H9 (cell line): ENCODE results near the gene S100A2. TPM values are rescaled to one million over a fixed set of nuclear protein-coding genes. Genes with fewer than 3 reads are reported as not detected.

Source experiments
- DNase-seq: peaks from one replicate; pipeline ENCODE4 v3.0.0-alpha.2; 2017
- H2AFZ ChIP-seq: one replicate; pipeline ENCODE4 v1.6.1; 2013; ENCODE audit warnings: mild to moderate bottlenecking, low read length, control low read depth, moderate library complexity
- H2AK5ac ChIP-seq: 2 replicates; pipeline ENCODE4 v1.6.1; 2013; ENCODE audit warnings: low read length, control low read depth, mixed read lengths; ENCODE audit not compliant: insufficient read length
- H2BK120ac ChIP-seq: one replicate; pipeline ENCODE4 v1.6.1; 2013; ENCODE audit warnings: low read depth, mild to moderate bottlenecking, low read length, control low read depth, inconsistent platforms; ENCODE audit not compliant: poor library complexity, severe bottlenecking
- H2BK12ac ChIP-seq: 2 replicates; pipeline ENCODE4 v1.6.1; 2013; ENCODE audit warnings: low read length, control low read depth, mixed read lengths, low read depth; ENCODE audit not compliant: insufficient read length
- H2BK15ac ChIP-seq: 2 replicates; pipeline ENCODE4 v1.6.1; 2013; ENCODE audit warnings: low read depth, low read length, control low read depth
- H2BK20ac ChIP-seq: one replicate; pipeline ENCODE4 v1.6.1; 2013; ENCODE audit warnings: low read depth, mild to moderate bottlenecking, low read length, control low read depth, inconsistent platforms; ENCODE audit not compliant: poor library complexity, severe bottlenecking
- H2BK5ac ChIP-seq: 2 replicates; pipeline ENCODE4 v1.6.1; 2013; ENCODE audit warnings: low read length, control low read depth, mixed read lengths; ENCODE audit not compliant: insufficient read length
- H3K14ac ChIP-seq: 2 replicates; pipeline ENCODE4 v1.6.1; 2013; ENCODE audit warnings: low read length, control low read depth; ENCODE audit not compliant: insufficient read depth
- H3K18ac ChIP-seq: 2 replicates; pipeline ENCODE4 v1.6.1; 2013; ENCODE audit warnings: low read depth, mild to moderate bottlenecking, mixed read lengths, low read length, control low read depth; ENCODE audit not compliant: insufficient read length
- H3K23ac ChIP-seq: 2 replicates; pipeline ENCODE4 v1.6.1; 2013; ENCODE audit warnings: low read length, control low read depth, mixed read lengths, low read depth; ENCODE audit not compliant: insufficient read length
- H3K23me2 ChIP-seq: 2 replicates; pipeline ENCODE4 v1.6.1; 2013; ENCODE audit warnings: low read depth, mild to moderate bottlenecking, mixed read lengths, low read length, control low read depth; ENCODE audit not compliant: insufficient read length, poor library complexity, severe bottlenecking
- H3K27ac ChIP-seq: 2 replicates; pipeline ENCODE4 v1.5.1; 2013; ENCODE audit warnings: low read length, control low read depth, mixed read lengths, low read depth; ENCODE audit not compliant: insufficient read length
- H3K27me3 ChIP-seq: 2 replicates; pipeline ENCODE4 v1.6.1; 2013; ENCODE audit warnings: low read length, control low read depth, inconsistent platforms; ENCODE audit not compliant: insufficient read depth
- H3K4ac ChIP-seq: 2 replicates; pipeline ENCODE4 v1.6.1; 2013; ENCODE audit warnings: low read depth, mild to moderate bottlenecking, control low read depth, inconsistent platforms, low read length, moderate library complexity
- H3K4me1 ChIP-seq: 2 replicates; pipeline ENCODE4 v1.6.1; 2013; ENCODE audit warnings: low read length, control low read depth, inconsistent platforms; ENCODE audit not compliant: insufficient read depth
- H3K4me2 ChIP-seq: 2 replicates; pipeline ENCODE4 v1.6.1; 2013; ENCODE audit warnings: low read length, control low read depth, mixed read lengths; ENCODE audit not compliant: insufficient read length, insufficient read depth
- H3K56ac ChIP-seq: 2 replicates; pipeline ENCODE4 v1.6.1; 2013; ENCODE audit warnings: low read depth, mild to moderate bottlenecking, mixed read lengths, low read length, control low read depth; ENCODE audit not compliant: insufficient read length
- H3K79me1 ChIP-seq: 2 replicates; pipeline ENCODE4 v1.6.1; 2013; ENCODE audit warnings: low read depth, mild to moderate bottlenecking, moderate library complexity, low read length, control low read depth, inconsistent platforms; ENCODE audit not compliant: insufficient read depth, poor library complexity, severe bottlenecking
- H3K79me2 ChIP-seq: 2 replicates; pipeline ENCODE4 v1.6.1; 2013; ENCODE audit warnings: low read length, control low read depth, inconsistent platforms; ENCODE audit not compliant: insufficient read depth
- H3K9ac ChIP-seq: 2 replicates; pipeline ENCODE4 v1.6.1; 2013; ENCODE audit warnings: low read length, control low read depth, mixed read lengths; ENCODE audit not compliant: insufficient read length; ENCODE audit errors: extremely low read depth
- H3K9me3 ChIP-seq: one replicate; pipeline ENCODE4 v1.6.1; 2013; ENCODE audit warnings: low read depth, low read length, inconsistent platforms; ENCODE audit not compliant: control insufficient read depth
- H3T11ph ChIP-seq: one replicate; pipeline ENCODE4 v1.6.1; 2013; ENCODE audit warnings: mild to moderate bottlenecking, low read length, control low read depth, inconsistent platforms
- H4K20me1 ChIP-seq: one replicate; pipeline ENCODE4 v1.6.1; 2013; ENCODE audit not compliant: control insufficient read depth, insufficient read length, insufficient read depth
- H4K5ac ChIP-seq: 2 replicates; pipeline ENCODE4 v1.6.1; 2013; ENCODE audit warnings: low read depth, mild to moderate bottlenecking, mixed read lengths, low read length, control low read depth; ENCODE audit not compliant: insufficient read length
- H4K8ac ChIP-seq: replicated peaks from 2 replicates; pipeline ENCODE4 v1.6.1; 2013; ENCODE audit warnings: low read length, control low read depth, mixed read lengths, low read depth; ENCODE audit not compliant: insufficient read length
- H4K91ac ChIP-seq: 2 replicates; pipeline ENCODE4 v1.6.1; 2013; ENCODE audit warnings: low read depth, mild to moderate bottlenecking, moderate library complexity, mixed read lengths, low read length, control low read depth; ENCODE audit not compliant: insufficient read length
- H3K27ac Mint-ChIP-seq, 3 experiments: 2 replicates in 2 of 3; 3 replicates in 1 of 3; pipeline ENCODE4 v1.8.0; 2020 to 2021; ENCODE audit warnings: mixed read lengths in 3 of 3, mild to moderate bottlenecking in 1 of 3, moderate library complexity in 1 of 3
- H3K27me3 Mint-ChIP-seq: 2 replicates; pipeline ENCODE4 v1.8.0; 2021; ENCODE audit warnings: low read depth, mild to moderate bottlenecking, moderate library complexity, mixed read lengths
- H3K36me3 Mint-ChIP-seq, 3 experiments: 2 replicates in 2 of 3; 3 replicates in 1 of 3; pipeline ENCODE4 v1.8.0; 2020 to 2021; ENCODE audit warnings: low read depth in 3 of 3, mixed read lengths in 3 of 3; ENCODE audit not compliant: insufficient read depth in 1 of 3
- H3K4me1 Mint-ChIP-seq, 2 experiments: 2 replicates each; pipeline ENCODE4 v1.8.0; 2020; ENCODE audit warnings: mixed read lengths in 2 of 2
- H3K4me3 Mint-ChIP-seq, 2 experiments: 2 replicates in 1 of 2; 3 replicates in 1 of 2; pipeline ENCODE4 v1.8.0; 2020 to 2021; ENCODE audit warnings: mild to moderate bottlenecking in 2 of 2, mixed read lengths in 2 of 2, moderate library complexity in 1 of 2
- H3K9me3 Mint-ChIP-seq, 2 experiments: 2 replicates in 1 of 2; 3 replicates in 1 of 2; pipeline ENCODE4 v1.8.0; 2020; ENCODE audit warnings: mild to moderate bottlenecking in 2 of 2, mixed read lengths in 2 of 2, moderate library complexity in 1 of 2
- CTCF ChIP-seq: fragments of 200-600 bp; sonication (generic); conservative IDR thresholded peaks from 3 replicates; pipeline ENCODE4 v1.8.0; 2021; ENCODE audit warnings: antibody characterized with exemption, mild to moderate bottlenecking
- WGBS: extraction: QIAGEN DNeasy Blood & Tissue Kit; methylation state at CpG from one replicate; pipeline ENCODE4 v1.1.7; 2013; ENCODE audit warnings: missing lambda C conversion rate, low lambda C conversion rate, mixed read lengths; ENCODE audit not compliant: insufficient read length; ENCODE audit errors: extremely low coverage; 5-methylcytosine and 5-hydroxymethylcytosine counted together
- total RNA-seq: library from RNA; stranded (reverse); gene quantifications from 2 replicates; pipeline ENCODE4 v1.2.1, GENCODE V29; 2021

Gene S100A2
- total RNA-seq, 1 experiment from 2014 or later: 0.57 TPM

GRCh38 chr1:153615406-153615805 is 49.8 kb upstream of the S100A2 start:
- no peak overlapping the region for H3K4me3 Mint-ChIP-seq
- Histone ChIP-seq H2BK120ac (no peak overlapping the region), H3K23ac (no peak overlapping the region), H3T11ph (no peak overlapping the region), H2BK12ac (no peak overlapping the region), H2BK15ac (no peak overlapping the region), H3K9me3 (no peaks in the 10 kb centered on the region), H3K27me3 (no peaks in the 10 kb centered on the region), H3K4me2 (no peak overlapping the region), H3K23me2 (no peaks in the 10 kb centered on the region), H3K4ac (no peak overlapping the region), H2AK5ac (no peak overlapping the region), H2BK5ac (no peak overlapping the region), H3K9ac (no peak overlapping the region), H4K91ac (no peak overlapping the region), H2AFZ (no peak overlapping the region), H3K14ac (no peak overlapping the region), H3K56ac (no peak overlapping the region), H3K27ac (no peak overlapping the region), H3K79me1 (no peaks in the 10 kb centered on the region), H3K4me1 (peaks cover 4% of the 10 kb centered on the region; the same call in 1 of the 2 replicates), H3K79me2 (no peaks in the 10 kb centered on the region), H3K18ac (no peak overlapping the region), H4K8ac (no peak overlapping the region), H4K20me1 (no peaks in the 10 kb centered on the region), H4K5ac (no peak overlapping the region), H2BK20ac (no peak overlapping the region)
- no peak for DNase-seq
- no peaks in the 10 kb centered on the region; the same call in 1 of the 2 replicates for H3K27me3 Mint-ChIP-seq
- no peak for TF ChIP-seq CTCF
- H3K27ac Mint-ChIP-seq: no peak overlapping the region
- H3K36me3 Mint-ChIP-seq: peaks cover 5 to 13% (median 5%) of the 10 kb centered on the region in 3 experiments; a peak in 5 of 7 replicates
- peaks cover 23 to 47% of the 10 kb centered on the region in 2 experiments for H3K4me1 Mint-ChIP-seq
- H3K9me3 Mint-ChIP-seq: no peaks in the 10 kb centered on the region
- no CpG with 5 or more reads among the region's 2 CpGs for WGBS
